ENCODE data around the gene NUDT17. TPM values are rescaled to one million over a fixed set of nuclear protein-coding genes. Genes with fewer than 3 reads are reported as not detected.
A peak's percentile ranks its signal among the peaks of the same experiment; 100 is the strongest.

Gene NUDT17
- total and polyA plus RNA-seq, 2 experiments from 2014 or later, result 9.5 to 12.0 TPM

GRCh38 chr1:145863282-145864018 lies 18.0 kb downstream of the NUDT17 start:
- no peaks in the 10 kb centered on the region for H3F3A ChIP-seq (ENCODE audit: insufficient read depth)
- no peak for TF ChIP-seq EZH2 (IDR thresholded peaks at IDR 0.05; ENCODE audit: insufficient read depth, poor library complexity, severe bottlenecking)
- H3K9me3 ChIP-seq (ENCODE audit: low read depth), result no peaks in the 10 kb centered on the region
- no peak overlapping the region for H3K4me3 ChIP-seq
- in situ Hi-C loops (cut with MboI), result no loop called here
- 52 to 59% methylated on average over 5 of the region's 5 CpGs for WGBS, 2 experiments (ENCODE audit: low coverage in 1 of 2, low lambda C conversion rate in 2 of 2, missing lambda C conversion rate in 2 of 2)
- H3K9ac ChIP-seq, result no peak overlapping the region
- H2AFZ ChIP-seq, result no peak overlapping the region
- no peaks in the 10 kb centered on the region for H4K20me1 ChIP-seq (ENCODE audit: insufficient read depth)
- peaks cover under 1% of the 10 kb centered on the region for H3K79me2 ChIP-seq (ENCODE audit: insufficient read depth)
- H3K9me2 ChIP-seq (ENCODE audit: insufficient read depth), result no peaks in the 10 kb centered on the region
- H3K27ac ChIP-seq, result no peak overlapping the region
- no peak for DNase-seq
- H3K4me1 ChIP-seq (ENCODE audit: insufficient read depth), result no peaks in the 10 kb centered on the region
- no peaks in the 10 kb centered on the region for H3K27me3 ChIP-seq (replicated peaks; ENCODE audit: insufficient read depth)
- no peaks in the 10 kb centered on the region for H3K36me3 ChIP-seq (ENCODE audit: low read depth)
- H3K4me2 ChIP-seq (ENCODE audit: unreplicated experiment), result no peak overlapping the region

GRCh38 chr1:145868232-145868631 lies 22.8 kb downstream of the NUDT17 start:
- in situ Hi-C loops (cut with MboI), result no loop called here
- WGBS, 2 experiments (ENCODE audit: low coverage in 1 of 2, low lambda C conversion rate in 2 of 2, missing lambda C conversion rate in 2 of 2), result 51 to 53% methylated on average over 4 of the region's 4 CpGs
- H4K20me1 ChIP-seq (ENCODE audit: insufficient read depth), result no peaks in the 10 kb centered on the region
- H2AFZ ChIP-seq, result no peak overlapping the region
- no peaks in the 10 kb centered on the region for H3K27me3 ChIP-seq (replicated peaks; ENCODE audit: insufficient read depth)
- no peak for DNase-seq
- no peak overlapping the region for H3K4me2 ChIP-seq (ENCODE audit: unreplicated experiment)
- H3K9me2 ChIP-seq (ENCODE audit: insufficient read depth), result no peaks in the 10 kb centered on the region
- H3K4me1 ChIP-seq (ENCODE audit: insufficient read depth), result peaks cover 18% of the 10 kb centered on the region
- H3K36me3 ChIP-seq (ENCODE audit: low read depth), result no peaks in the 10 kb centered on the region
- H3F3A ChIP-seq (ENCODE audit: insufficient read depth), result peaks cover 6% of the 10 kb centered on the region; the same call in 1 of the 2 replicates
- no peaks in the 10 kb centered on the region for H3K79me2 ChIP-seq (ENCODE audit: insufficient read depth)
- no peaks in the 10 kb centered on the region for H3K9me3 ChIP-seq (ENCODE audit: low read depth)
- H3K9ac ChIP-seq, result no peak overlapping the region
- no peak overlapping the region for H3K27ac ChIP-seq
- no peak overlapping the region for H3K4me3 ChIP-seq
- TF ChIP-seq EZH2 (IDR thresholded peaks at IDR 0.05; ENCODE audit: insufficient read depth, poor library complexity, severe bottlenecking), result no peak

- WGBS, 2 experiments (ENCODE audit: low coverage in 1 of 2, low lambda C conversion rate in 2 of 2, missing lambda C conversion rate in 2 of 2), result 5% methylated on average over 45 to 47 of the region's 47 CpGs
- no peaks in the 10 kb centered on the region for H3K27me3 ChIP-seq (replicated peaks; ENCODE audit: insufficient read depth)
- H3K36me3 ChIP-seq (ENCODE audit: low read depth), result no peaks in the 10 kb centered on the region
- in situ Hi-C loops (cut with MboI), result no loop called here
- H3F3A ChIP-seq (ENCODE audit: insufficient read depth), result peaks cover 6% of the 10 kb centered on the region; the same call in 1 of the 2 replicates
- peak overlapping the region; percentile 65 for H3K9ac ChIP-seq
- peak overlapping the region; percentile 21 for H3K27ac ChIP-seq
- H4K20me1 ChIP-seq (ENCODE audit: insufficient read depth), result no peaks in the 10 kb centered on the region
- peaks cover 18% of the 10 kb centered on the region for H3K4me1 ChIP-seq (ENCODE audit: insufficient read depth)
- H3K9me3 ChIP-seq (ENCODE audit: low read depth), result no peaks in the 10 kb centered on the region
- H2AFZ ChIP-seq, result peak overlapping the region; percentile 83
- H3K9me2 ChIP-seq (ENCODE audit: insufficient read depth), result no peaks in the 10 kb centered on the region
- no peaks in the 10 kb centered on the region for H3K79me2 ChIP-seq (ENCODE audit: insufficient read depth)
- DNase-seq, result peak; percentile 75
- no peak for TF ChIP-seq EZH2 (IDR thresholded peaks at IDR 0.05; ENCODE audit: insufficient read depth, poor library complexity, severe bottlenecking)
- no peak for TF ChIP-seq EZH2phosphoT487 (IDR thresholded peaks at IDR 0.05; ENCODE audit: insufficient read depth, low read depth)
- H3K4me3 ChIP-seq, result peak overlapping the region; percentile 62
- H3K4me2 ChIP-seq (ENCODE audit: unreplicated experiment), result peak overlapping the region; percentile 76
Observed at GRCh38 chr1:145871994-145872924, 26.8 kb downstream of the NUDT17 start.

GRCh38 chr1:145874646-145875045 lies 29.2 kb downstream of the NUDT17 start:
- H3K27me3 ChIP-seq (replicated peaks; ENCODE audit: insufficient read depth), result no peaks in the 10 kb centered on the region
- H3K27ac ChIP-seq, result no peak overlapping the region
- no peaks in the 10 kb centered on the region for H3K9me2 ChIP-seq (ENCODE audit: insufficient read depth)
- no peak overlapping the region for H3K4me3 ChIP-seq
- no peak overlapping the region for H3K4me2 ChIP-seq (ENCODE audit: unreplicated experiment)
- peaks cover 6% of the 10 kb centered on the region; the same call in 1 of the 2 replicates for H3F3A ChIP-seq (ENCODE audit: insufficient read depth)
- no peaks in the 10 kb centered on the region for H4K20me1 ChIP-seq (ENCODE audit: insufficient read depth)
- H3K79me2 ChIP-seq (ENCODE audit: insufficient read depth), result no peaks in the 10 kb centered on the region
- H3K4me1 ChIP-seq (ENCODE audit: insufficient read depth), result peaks cover 18% of the 10 kb centered on the region
- H3K9ac ChIP-seq, result no peak overlapping the region
- H3K9me3 ChIP-seq (ENCODE audit: low read depth), result no peaks in the 10 kb centered on the region
- 94 to 96% methylated on average over 12 of the region's 12 CpGs for whole genome bisulfite sequencing, 2 experiments (ENCODE audit: low coverage in 1 of 2, low lambda C conversion rate in 2 of 2, missing lambda C conversion rate in 2 of 2)
- no peak for TF ChIP-seq EZH2phosphoT487 (IDR thresholded peaks at IDR 0.05; ENCODE audit: insufficient read depth, low read depth)
- no peak for TF ChIP-seq EZH2 (IDR thresholded peaks at IDR 0.05; ENCODE audit: insufficient read depth, poor library complexity, severe bottlenecking)
- H3K36me3 ChIP-seq (ENCODE audit: low read depth), result no peaks in the 10 kb centered on the region
- H2AFZ ChIP-seq, result no peak overlapping the region
- in situ Hi-C loops (cut with MboI), result no loop called here
- no peak for DNase-seq
